Endothelial cell of umbilical vein (primary cell): Measurements from ENCODE around the gene MZB1. TPM values are rescaled to one million over a fixed set of nuclear protein-coding genes. Genes with fewer than 3 reads are reported as not detected.

ENCODE experiments used
- BruUV-seq: library from RNA; stranded (reverse); fragments of 400-500 nt; replicated peaks from 2 replicates; lab custom pipeline; 2021; lab: Mats Ljungman, UMichigan
- CTCF ChIA-PET: fragments of 300-600, 350-600 bp; sonication (Branson Sonifier 250); formaldehyde crosslinking; loops from one replicate; lab custom pipeline; 2021; ENCODE audit warnings: antibody characterized with exemption, inconsistent platforms; lab: Charles Lee
- POLR2A ChIA-PET: fragments of 300-600, 350-600 bp; sonication (Branson Sonifier 250); formaldehyde crosslinking; loops from one replicate; lab custom pipeline; 2021; ENCODE audit warnings: antibody characterized with exemption, inconsistent platforms; lab: Charles Lee
- DNase-seq: peaks from one replicate; pipeline ENCODE4 v3.0.0-alpha.2; 2011; ENCODE audit warnings: low read depth, low spot score
- FAIRE-seq: peaks from 2 replicates; lab custom pipeline; 2011; peaks lifted over from hg19 to GRCh38; lab: Jason Lieb, UNC
- H2AFZ ChIP-seq: 2 replicates; pipeline ENCODE4 v1.6.0; 2012; ENCODE audit warnings: low read depth, low read length, control low read depth, inconsistent platforms
- H3K27ac ChIP-seq: 2 replicates; pipeline ENCODE4 v1.5.1; 2011; ENCODE audit warnings: low read depth, mild to moderate bottlenecking, control low read depth, low read length, moderate library complexity; ENCODE audit not compliant: insufficient read depth
- H3K27me3 ChIP-seq, 2 experiments: 2 replicates each; pipeline versions ENCODE4 v1.6.0 to v1.6.1; 2011; ENCODE audit warnings: low read length in 2 of 2, mixed read lengths in 1 of 2; ENCODE audit not compliant: control insufficient read depth in 2 of 2, insufficient read depth in 2 of 2
- H3K36me3 ChIP-seq, 2 experiments: 2 replicates in 1 of 2; 3 replicates in 1 of 2; pipeline ENCODE4 v1.5.1; 2011; ENCODE audit warnings: low read length in 2 of 2, mild to moderate bottlenecking in 1 of 2, moderate library complexity in 1 of 2; ENCODE audit not compliant: control insufficient read depth in 2 of 2, insufficient read depth in 2 of 2; ENCODE audit errors: extremely low read depth in 1 of 2
- H3K4me1 ChIP-seq: 3 replicates; pipeline ENCODE4 v1.5.1; 2011; ENCODE audit warnings: mild to moderate bottlenecking, low read length; ENCODE audit not compliant: control insufficient read depth, insufficient read depth; ENCODE audit errors: extremely low read depth
- H3K4me2 ChIP-seq: 2 replicates; pipeline ENCODE4 v1.6.1; 2011; ENCODE audit warnings: low read length, control low read depth, mixed read lengths; ENCODE audit not compliant: insufficient read depth
- H3K4me3 ChIP-seq, 3 experiments: fragments of 200-600 bp in 1 of 3; sonication (generic), shearing (Covaris generic) in 1 of 3; replicated peaks in 1 of 3; 2 replicates each; pipeline ENCODE4 v1.5.1; 2011 to 2016; ENCODE audit warnings: control low read depth in 3 of 3, low read length in 3 of 3, mild to moderate bottlenecking in 2 of 3, inconsistent platforms in 1 of 3, low read depth in 1 of 3, moderate library complexity in 1 of 3; ENCODE audit not compliant: insufficient read depth in 1 of 3
- H3K79me2 ChIP-seq: 2 replicates; pipeline ENCODE4 v1.6.0; 2012; ENCODE audit warnings: low read length, inconsistent platforms; ENCODE audit not compliant: control insufficient read depth, insufficient read depth
- H3K9ac ChIP-seq: replicated peaks from 2 replicates; pipeline ENCODE3; 2011; ENCODE audit warnings: low read length, control low read depth; ENCODE audit not compliant: insufficient read depth; ENCODE audit errors: extremely low read depth
- H3K9me1 ChIP-seq: replicated peaks from 3 replicates; pipeline ENCODE4 v1.6.0; 2011; ENCODE audit warnings: mild to moderate bottlenecking, low read length; ENCODE audit not compliant: control insufficient read depth, insufficient read depth; ENCODE audit errors: extremely low read depth
- H3K9me3 ChIP-seq: replicated peaks from 2 replicates; pipeline ENCODE4 v1.5.1; 2012; ENCODE audit warnings: low read length, inconsistent platforms; ENCODE audit not compliant: control insufficient read depth, insufficient read depth
- H4K20me1 ChIP-seq: replicated peaks from 2 replicates; pipeline ENCODE3; 2011; ENCODE audit warnings: mild to moderate bottlenecking, low read length; ENCODE audit not compliant: control insufficient read depth, insufficient read depth; ENCODE audit errors: extremely low read depth
- EZH2 ChIP-seq: IDR thresholded peaks from 2 replicates; pipeline ENCODE4 v1.6.1; 2012; ENCODE audit warnings: borderline replicate concordance, low read depth, mild to moderate bottlenecking, moderate library complexity, low read length, inconsistent platforms; ENCODE audit not compliant: severe bottlenecking
- FOS ChIP-seq: IDR thresholded peaks from 2 replicates; pipeline ENCODE4 v1.6.1; 2011; ENCODE audit warnings: mild to moderate bottlenecking, low read length, moderate library complexity, borderline replicate concordance; ENCODE audit not compliant: insufficient read depth
- GATA2 ChIP-seq: IDR thresholded peaks from 2 replicates; pipeline ENCODE4 v1.7.0; 2011; ENCODE audit warnings: low read depth, mild to moderate bottlenecking, moderate library complexity, mixed read lengths, low read length; ENCODE audit not compliant: insufficient read length, insufficient read depth
- JUN ChIP-seq: IDR thresholded peaks from 2 replicates; pipeline ENCODE4 v1.6.1; 2011; ENCODE audit warnings: borderline replicate concordance, low read depth; ENCODE audit not compliant: insufficient read length, insufficient read depth
- MYC ChIP-seq: IDR thresholded peaks from one replicate; pipeline ENCODE4 v1.6.1; 2011; ENCODE audit warnings: mild to moderate bottlenecking, low read depth, low read length
- POLR2A ChIP-seq: IDR thresholded peaks from 2 replicates; pipeline ENCODE4 v1.6.1; 2012; ENCODE audit warnings: low read depth, mild to moderate bottlenecking, control low read depth, low read length
- POLR2AphosphoS5 ChIP-seq: IDR thresholded peaks from 2 replicates; pipeline ENCODE4 v1.6.1; 2012; ENCODE audit warnings: low read depth, mild to moderate bottlenecking, control low read depth, low read length, moderate library complexity; ENCODE audit not compliant: insufficient read depth
- dilution Hi-C: fragments of 300-500 bp; cut with MboI; formaldehyde crosslinking; loops from one replicate; pipeline ENCODE4 v1.15.0; 2019; ENCODE audit warnings: low sequenced_read_pairs; ENCODE audit not compliant: extremely low pct_ligation_motif_present
- intact Hi-C: fragments of 100-400 bp; cut with micrococcal nuclease; formaldehyde crosslinking; loops from one replicate; pipeline ENCODE4 v1.10.0; 2022
- polyA plus RNA-seq, 4 experiments: library from polyadenylated mRNA; depleted of rRNA in 3 of 4; stranded (reverse) in 3 of 4; unstranded in 1 of 4; fragments of >200 nt; gene quantifications; 2 replicates each; pipeline versions ENCODE4 v1.2.1 to v1.2.3, GENCODE V29; 2011 to 2012; ENCODE audit warnings: missing spikeins in 1 of 4
- total RNA-seq: library from RNA; stranded (reverse); gene quantifications from 2 replicates; pipeline ENCODE4 v1.2.3, GENCODE V29; 2021
- TF ChIP-seq, protein P1 (sequence below), 2 donors: IDR thresholded peaks; 1 replicate in 1 of 2; 2 replicates in 1 of 2; pipeline ENCODE4 v1.5.1; 2011; ENCODE audit warnings: low read length in 2 of 2, mild to moderate bottlenecking in 2 of 2, moderate library complexity in 2 of 2, control low read depth in 1 of 2, inconsistent platforms in 1 of 2, low read depth in 1 of 2; ENCODE audit not compliant: insufficient read depth in 1 of 2; ENCODE audit errors: extremely low read depth in 1 of 2
- TF ChIP-seq, protein P2 (sequence below): IDR thresholded peaks from 2 replicates; pipeline ENCODE4 v1.6.1; 2011; ENCODE audit not compliant: insufficient read depth, insufficient read length

Gene MZB1
- total and polyA plus RNA-seq, 2 donors (not counting 3 experiments of a cell fraction or from before 2014, with no cell fraction given), result not detected

DNA sequence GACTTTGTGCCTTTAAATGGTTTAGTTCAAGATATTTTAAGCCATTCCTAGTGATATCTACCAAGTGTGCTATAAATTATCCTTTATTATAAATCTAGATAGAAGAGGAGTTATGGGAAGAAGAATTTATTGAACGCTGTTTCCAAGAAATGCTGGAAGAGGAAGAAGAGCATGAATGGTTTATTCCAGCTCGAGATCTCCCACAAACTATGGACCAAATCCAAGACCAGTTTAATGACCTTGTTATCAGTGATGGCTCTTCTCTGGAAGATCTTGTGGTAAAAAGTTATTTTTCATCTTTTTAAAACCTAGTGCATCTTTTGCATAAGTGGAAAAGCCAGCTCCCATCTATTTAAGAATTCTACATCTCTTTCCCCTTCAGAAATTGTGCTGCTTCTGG is 25.2 kb downstream of the MZB1 start:
- intact Hi-C loops, result no loop called here
- dilution Hi-C loops, result no loop called here
- POLR2A ChIA-PET, result no interaction called here
- H3K27me3 ChIP-seq, result no peaks in the 10 kb centered on the region
- H3K4me1 ChIP-seq, result no peaks in the 10 kb centered on the region
- no peak for DNase-seq
- TF ChIP-seq FOS, result no peak
- no peak for TF ChIP-seq GATA2
- no peak for TF ChIP-seq EZH2
- TF ChIP-seq POLR2AphosphoS5, result no peak
- TF ChIP-seq, protein P1, sequence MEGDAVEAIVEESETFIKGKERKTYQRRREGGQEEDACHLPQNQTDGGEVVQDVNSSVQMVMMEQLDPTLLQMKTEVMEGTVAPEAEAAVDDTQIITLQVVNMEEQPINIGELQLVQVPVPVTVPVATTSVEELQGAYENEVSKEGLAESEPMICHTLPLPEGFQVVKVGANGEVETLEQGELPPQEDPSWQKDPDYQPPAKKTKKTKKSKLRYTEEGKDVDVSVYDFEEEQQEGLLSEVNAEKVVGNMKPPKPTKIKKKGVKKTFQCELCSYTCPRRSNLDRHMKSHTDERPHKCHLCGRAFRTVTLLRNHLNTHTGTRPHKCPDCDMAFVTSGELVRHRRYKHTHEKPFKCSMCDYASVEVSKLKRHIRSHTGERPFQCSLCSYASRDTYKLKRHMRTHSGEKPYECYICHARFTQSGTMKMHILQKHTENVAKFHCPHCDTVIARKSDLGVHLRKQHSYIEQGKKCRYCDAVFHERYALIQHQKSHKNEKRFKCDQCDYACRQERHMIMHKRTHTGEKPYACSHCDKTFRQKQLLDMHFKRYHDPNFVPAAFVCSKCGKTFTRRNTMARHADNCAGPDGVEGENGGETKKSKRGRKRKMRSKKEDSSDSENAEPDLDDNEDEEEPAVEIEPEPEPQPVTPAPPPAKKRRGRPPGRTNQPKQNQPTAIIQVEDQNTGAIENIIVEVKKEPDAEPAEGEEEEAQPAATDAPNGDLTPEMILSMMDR (IDR thresholded peaks at IDR 0.05; ENCODE audit: extremely low read depth in 1 of 2, insufficient read depth in 1 of 2, low read depth in 1 of 2, low read length in 2 of 2), result no peak
- no peak for TF ChIP-seq POLR2A
- TF ChIP-seq MYC, result no peak
- TF ChIP-seq, protein P2, sequence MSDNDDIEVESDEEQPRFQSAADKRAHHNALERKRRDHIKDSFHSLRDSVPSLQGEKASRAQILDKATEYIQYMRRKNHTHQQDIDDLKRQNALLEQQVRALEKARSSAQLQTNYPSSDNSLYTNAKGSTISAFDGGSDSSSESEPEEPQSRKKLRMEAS, result no peak
- no peak for TF ChIP-seq JUN
- H4K20me1 ChIP-seq, result peaks cover 3% of the 10 kb centered on the region
- no peak for FAIRE-seq
- no peak overlapping the region for H3K9ac ChIP-seq
- peaks cover 11% of the 10 kb centered on the region for H3K79me2 ChIP-seq
- peaks cover 2 to 20% of the 10 kb centered on the region in 2 experiments for H3K36me3 ChIP-seq
- no peak overlapping the region for H3K4me3 ChIP-seq
- no peak overlapping the region for H3K27ac ChIP-seq
- CTCF ChIA-PET, result interaction anchor here (2.1 kb wide), 1 partner anchor 24 kb away, joined by 5 read pairs; no protein-coding TSS in a partner anchor
- H3K9me3 ChIP-seq, result no peaks in the 10 kb centered on the region
- H2AFZ ChIP-seq, result no peak overlapping the region
- no TSS peak for BruUV-seq
- H3K9me1 ChIP-seq, result no peaks in the 10 kb centered on the region
- no peak overlapping the region for H3K4me2 ChIP-seq
